Lung (tissue), 12 donors: ENCODE data around the gene CSRNP3. TPM values are rescaled to one million over a fixed set of nuclear protein-coding genes. Genes with fewer than 3 reads are reported as not detected.

Source experiments
- ATAC-seq: fragments of 200-7000 bp; cut with Tn5 transposase; one replicate; pipeline ENCODE4 v1.9.1; 2020; ENCODE audit warnings: moderate number of reproducible peaks; ENCODE audit not compliant: insufficient read depth, low FRiP score
- DNase-seq, 3 donors: peaks; one replicate each; pipeline ENCODE4 v3.0.0-alpha.2; 2013 to 2017
- H3K27ac ChIP-seq, 2 donors: one replicate each; pipeline ENCODE4 v1.5.1; 2013; ENCODE audit warnings: mild to moderate bottlenecking in 2 of 2, moderate library complexity in 2 of 2, control low read depth in 1 of 2, inconsistent platforms in 1 of 2, low read depth in 1 of 2, low read length in 1 of 2
- H3K27me3 ChIP-seq, 3 donors: one replicate each; pipeline ENCODE4 v1.5.1; 2013; ENCODE audit warnings: low read length in 2 of 3; ENCODE audit not compliant: control insufficient read depth in 3 of 3, insufficient read depth in 3 of 3
- H3K36me3 ChIP-seq, 4 donors: one replicate each; pipeline ENCODE4 v1.5.1; 2013; ENCODE audit warnings: low read length in 4 of 4, mild to moderate bottlenecking in 1 of 4, moderate library complexity in 1 of 4; ENCODE audit not compliant: control insufficient read depth in 4 of 4, insufficient read depth in 4 of 4
- H3K4me1 ChIP-seq, 5 donors: one replicate each; pipeline ENCODE4 v1.5.1; 2013; ENCODE audit warnings: low read length in 5 of 5, mild to moderate bottlenecking in 2 of 5, moderate library complexity in 1 of 5; ENCODE audit not compliant: control insufficient read depth in 5 of 5, insufficient read depth in 5 of 5
- H3K4me3 ChIP-seq: one replicate; pipeline ENCODE4 v1.5.1; 2013; ENCODE audit warnings: mild to moderate bottlenecking, control low read depth, moderate library complexity
- H3K9ac ChIP-seq, 2 donors: one replicate each; pipeline ENCODE4 v1.5.1; 2013; ENCODE audit warnings: low read length in 2 of 2, control low read depth in 1 of 2; ENCODE audit not compliant: insufficient read depth in 1 of 2
- H3K9me3 ChIP-seq, 4 donors: one replicate each; pipeline ENCODE4 v1.5.1; 2013; ENCODE audit warnings: low read length in 3 of 4, mild to moderate bottlenecking in 1 of 4, moderate library complexity in 1 of 4; ENCODE audit not compliant: control insufficient read depth in 4 of 4, insufficient read depth in 3 of 4
- CTCF ChIP-seq: IDR thresholded peaks from 2 replicates; pipeline ENCODE4 v1.5.1; 2012; ENCODE audit warnings: mild to moderate bottlenecking; ENCODE audit errors: control extremely low read depth, extremely low read depth
- WGBS, 2 donors: extraction: QIAGEN DNeasy Blood & Tissue Kit; methylation state at CpG; one replicate each; pipeline ENCODE4 v1.1.7; 2013; 5-methylcytosine and 5-hydroxymethylcytosine counted together
- polyA plus RNA-seq, 2 donors: library from polyadenylated mRNA; stranded (reverse); fragments of 200-250 nt; gene quantifications; one replicate each; pipeline ENCODE4 v1.2.1, GENCODE V29; 2013
- total RNA-seq, 2 donors: library from RNA; depleted of rRNA in 1 of 2; stranded (reverse); fragments of >200 nt in 1 of 2; gene quantifications; one replicate each; pipeline ENCODE4 v1.2.1, GENCODE V29; 2014 to 2021
- donor health status: control.
- donor health status: control.
- donor health status: Bipolar disorder and iron deficiency.
- donor health status: healthy.
- donor health status: DM: yes; HTN: yes; CAD: no.

The CSRNP3 gene
- total and polyA plus RNA-seq, 4 donors, result 0.25 to 8.7 (median 1.8) TPM

GRCh38 chr2:165456027-165456426 is 13.5 kb upstream of the CSRNP3 start:
- no peak for TF ChIP-seq CTCF
- Histone ChIP-seq H3K9me3 (peaks cover 0 to 2% (median under 1%) of the 10 kb centered on the region in 4 donors), H3K4me1 (peaks cover 0 to 14% (median 0%) of the 10 kb centered on the region in 5 donors), H3K27me3 (no peaks in the 10 kb centered on the region), H3K27ac (no peak overlapping the region), H3K4me3 (no peak overlapping the region), H3K36me3 (no peaks in the 10 kb centered on the region), H3K9ac (no peak overlapping the region)
- WGBS, 2 donors, result 25 to 44% methylated on average over 1 of the region's 1 CpG
- no peak for ATAC-seq
- DNase-seq, result no peak

GRCh38 chr2:165462443-165462842 is 7.1 kb upstream of the CSRNP3 start:
- Histone ChIP-seq H3K9me3 (peaks cover 0 to 2% (median 0%) of the 10 kb centered on the region in 4 donors), H3K36me3 (no peaks in the 10 kb centered on the region), H3K27ac (no peak overlapping the region), H3K27me3 (no peaks in the 10 kb centered on the region), H3K4me3 (no peak overlapping the region), H3K4me1 (no peaks in the 10 kb centered on the region), H3K9ac (no peak overlapping the region)
- 81 to 90% methylated on average over 3 of the region's 3 CpGs for WGBS, 2 donors
- ATAC-seq, result no peak
- no peak for DNase-seq
- no peak for TF ChIP-seq CTCF

GRCh38 chr2:165466386-165466785 is 3.1 kb upstream of the CSRNP3 start:
- Histone ChIP-seq H3K9ac (no peak overlapping the region), H3K4me3 (no peak overlapping the region), H3K27me3 (no peaks in the 10 kb centered on the region), H3K9me3 (no peaks in the 10 kb centered on the region), H3K4me1 (peaks cover 0 to 19% (median 0%) of the 10 kb centered on the region in 5 donors), H3K27ac (no peak overlapping the region), H3K36me3 (no peaks in the 10 kb centered on the region)
- DNase-seq (no peak), ATAC-seq (no peak)
- WGBS, 2 donors, result 96 to 97% methylated on average over 2 of the region's 2 CpGs
- TF ChIP-seq CTCF, result no peak

GRCh38 chr2:165467921-165468320 is 1.6 kb upstream of the CSRNP3 start:
- H3K9me3 ChIP-seq, result no peaks in the 10 kb centered on the region
- no peak overlapping the region for H3K27ac ChIP-seq
- no peak overlapping the region for H3K4me3 ChIP-seq
- H3K36me3 ChIP-seq, result no peaks in the 10 kb centered on the region
- peaks cover 0 to 31% (median 2%) of the 10 kb centered on the region in 5 donors for H3K4me1 ChIP-seq
- no peaks in the 10 kb centered on the region for H3K27me3 ChIP-seq
- H3K9ac ChIP-seq, result no peak overlapping the region
- no peak for DNase-seq
- TF ChIP-seq CTCF, result no peak
- ATAC-seq, result no peak
- WGBS, 2 donors, result 95 to 97% methylated on average over 3 of the region's 3 CpGs
